Mucosa of stomach (tissue), 1 donor: Measurements from ENCODE around the gene DRD5.
"Not testable (repeated sequence)": the region's sequence is repeated elsewhere in the genome, so short reads cannot be mapped to it uniquely, and the experiment has no call there.

Source experiments
- H3K27me3 ChIP-seq: one replicate; pipeline ENCODE4 v1.7.0; 2013; ENCODE audit warnings: mild to moderate bottlenecking, low read length; ENCODE audit not compliant: control insufficient read depth, insufficient read depth
- H3K36me3 ChIP-seq: one replicate; pipeline ENCODE4 v1.7.0; 2013; ENCODE audit warnings: low read length; ENCODE audit not compliant: control insufficient read depth, insufficient read depth
- H3K4me1 ChIP-seq: one replicate; pipeline ENCODE4 v1.7.0; 2013; ENCODE audit warnings: mild to moderate bottlenecking, low read length; ENCODE audit not compliant: control insufficient read depth, insufficient read depth
- H3K4me3 ChIP-seq: one replicate; pipeline ENCODE4 v1.7.0; 2013; ENCODE audit warnings: low read length
- H3K9ac ChIP-seq: one replicate; pipeline ENCODE4 v1.7.0; 2013; ENCODE audit warnings: mild to moderate bottlenecking, low read length, moderate library complexity
- H3K9me3 ChIP-seq: one replicate; pipeline ENCODE4 v1.7.0; 2013; ENCODE audit warnings: mild to moderate bottlenecking, low read length, moderate library complexity; ENCODE audit not compliant: control insufficient read depth
- donor health status: Pancreatic carcinoma.

The DRD5 gene

GRCh38 chr4:9773471-9773870 lies 8.0 kb upstream of the DRD5 start:
- no peaks in the 10 kb centered on the region for H3K4me1 ChIP-seq
- no peaks in the 10 kb centered on the region for H3K36me3 ChIP-seq
- H3K9me3 ChIP-seq: no peaks in the 10 kb centered on the region
- H3K9ac ChIP-seq: no peak overlapping the region
- no peaks in the 10 kb centered on the region for H3K27me3 ChIP-seq
- H3K4me3 ChIP-seq: no peak overlapping the region

GRCh38 chr4:9782136-9782436 lies 652 bp downstream of the DRD5 start:
- no peaks in the 10 kb centered on the region for H3K36me3 ChIP-seq
- no peak overlapping the region for H3K9ac ChIP-seq

GRCh38 chr4:9785891-9786290 lies 4.5 kb downstream of the DRD5 start:
- not testable (repeated sequence) for H3K4me3 ChIP-seq, H3K9me3 ChIP-seq, H3K4me1 ChIP-seq, H3K9ac ChIP-seq, H3K36me3 ChIP-seq
- H3K27me3 ChIP-seq: peaks cover 12% of the 10 kb centered on the region

More at GRCh38 chr4:9782136-9782436, 652 bp downstream of the DRD5 start:
- Histone ChIP-seq H3K4me1 (no peaks in the 10 kb centered on the region), H3K4me3 (no peak overlapping the region), H3K9me3 (no peaks in the 10 kb centered on the region), H3K27me3 (peaks cover 20% of the 10 kb centered on the region)

GRCh38 chr4:9792381-9792780 lies 10.9 kb downstream of the DRD5 start:
- no peaks in the 10 kb centered on the region for H3K36me3 ChIP-seq
- no peaks in the 10 kb centered on the region for H3K9me3 ChIP-seq
- no peaks in the 10 kb centered on the region for H3K27me3 ChIP-seq
- H3K4me1 ChIP-seq: no peaks in the 10 kb centered on the region
- H3K9ac ChIP-seq: no peak overlapping the region
- no peak overlapping the region for H3K4me3 ChIP-seq

GRCh38 chr4:9796641-9797040 lies 15.2 kb downstream of the DRD5 start:
- H3K4me1 ChIP-seq, H3K4me3 ChIP-seq, H3K9ac ChIP-seq, H3K27me3 ChIP-seq, H3K36me3 ChIP-seq, H3K9me3 ChIP-seq: not testable (repeated sequence)

GRCh38 chr4:9800848-9801247 lies 19.4 kb downstream of the DRD5 start:
- H3K27me3 ChIP-seq: no peaks in the 10 kb centered on the region
- no peak overlapping the region for H3K9ac ChIP-seq
- H3K9me3 ChIP-seq: no peaks in the 10 kb centered on the region
- H3K4me3 ChIP-seq: no peak overlapping the region
- H3K4me1 ChIP-seq: no peaks in the 10 kb centered on the region
- H3K36me3 ChIP-seq: no peaks in the 10 kb centered on the region

GRCh38 chr4:9804918-9805317 lies 23.5 kb downstream of the DRD5 start:
- Histone ChIP-seq H3K4me3 (no peak overlapping the region), H3K27me3 (no peaks in the 10 kb centered on the region), H3K9me3 (no peaks in the 10 kb centered on the region), H3K9ac (no peak overlapping the region), H3K4me1 (no peaks in the 10 kb centered on the region), H3K36me3 (no peaks in the 10 kb centered on the region)

- H3K4me1 ChIP-seq: no peaks in the 10 kb centered on the region
- H3K27me3 ChIP-seq: no peaks in the 10 kb centered on the region
- no peaks in the 10 kb centered on the region for H3K36me3 ChIP-seq
- no peak overlapping the region for H3K9ac ChIP-seq
- no peaks in the 10 kb centered on the region for H3K9me3 ChIP-seq
- no peak overlapping the region for H3K4me3 ChIP-seq
Measured at GRCh38 chr4:9808077-9808476, 26.6 kb downstream of the DRD5 start.

- no peak overlapping the region for H3K4me3 ChIP-seq
- no peaks in the 10 kb centered on the region for H3K9me3 ChIP-seq
- H3K27me3 ChIP-seq: no peaks in the 10 kb centered on the region
- no peaks in the 10 kb centered on the region for H3K4me1 ChIP-seq
- no peak overlapping the region for H3K9ac ChIP-seq
- H3K36me3 ChIP-seq: no peaks in the 10 kb centered on the region
Measured at GRCh38 chr4:9811806-9812205, 30.4 kb downstream of the DRD5 start.

GRCh38 chr4:9812501-9813340 lies 31.3 kb downstream of the DRD5 start:
- Histone ChIP-seq H3K4me3 (no peak overlapping the region), H3K4me1 (no peaks in the 10 kb centered on the region), H3K36me3 (no peaks in the 10 kb centered on the region), H3K9ac (no peak overlapping the region), H3K9me3 (no peaks in the 10 kb centered on the region), H3K27me3 (no peaks in the 10 kb centered on the region)

- Histone ChIP-seq H3K9me3 (no peaks in the 10 kb centered on the region), H3K9ac (no peak overlapping the region), H3K36me3 (no peaks in the 10 kb centered on the region), H3K4me1 (no peaks in the 10 kb centered on the region), H3K4me3 (no peak overlapping the region), H3K27me3 (no peaks in the 10 kb centered on the region)
Measured at GRCh38 chr4:9816285-9816684, 34.9 kb downstream of the DRD5 start.

- no peaks in the 10 kb centered on the region for H3K36me3 ChIP-seq
- H3K4me3 ChIP-seq: no peak overlapping the region
- H3K4me1 ChIP-seq: no peaks in the 10 kb centered on the region
- no peaks in the 10 kb centered on the region for H3K27me3 ChIP-seq
- H3K9me3 ChIP-seq: no peaks in the 10 kb centered on the region
- no peak overlapping the region for H3K9ac ChIP-seq
Measured at GRCh38 chr4:9820343-9820742, 38.9 kb downstream of the DRD5 start.

GRCh38 chr4:9825049-9825448 lies 43.6 kb downstream of the DRD5 start:
- no peak overlapping the region for H3K4me3 ChIP-seq
- H3K4me1 ChIP-seq: no peaks in the 10 kb centered on the region
- H3K9me3 ChIP-seq: no peaks in the 10 kb centered on the region
- H3K27me3 ChIP-seq: no peaks in the 10 kb centered on the region
- H3K9ac ChIP-seq: no peak overlapping the region
- no peaks in the 10 kb centered on the region for H3K36me3 ChIP-seq
